Activated CD4-positive, CD25-positive, alpha-beta regulatory T cell treated with anti-CD3 and anti-CD28 coated beads, Interleukin-2, amount 50 U/mL, for 16 hours (primary cell): ENCODE results near the gene ARGFX.
"Not testable (repeated sequence)": the region's sequence is repeated elsewhere in the genome, so short reads cannot be mapped to it uniquely, and the experiment has no call there.

Experiments
- DNase-seq: peaks from one replicate; pipeline ENCODE4 v3.0.0-alpha.2; 2020; ENCODE audit warnings: low read depth, low spot score

ARGFX gene

GRCh38 chr3:121599900-121600299, 32.2 kb downstream of the ARGFX start:
- not testable (repeated sequence) for DNase-seq

GRCh38 chr3:121601212-121601812, 33.6 kb downstream of the ARGFX start:
- DNase-seq = no peak

- DNase-seq = no peak
Observed at GRCh38 chr3:121604759-121605158, 37.0 kb downstream of the ARGFX start.

GRCh38 chr3:121606106-121606505, 38.4 kb downstream of the ARGFX start:
- no peak for DNase-seq
